Measurements from ENCODE around the gene PLXNA4. TPM values are rescaled to one million over a fixed set of nuclear protein-coding genes. Genes with fewer than 3 reads are reported as not detected.

The PLXNA4 gene
- total RNA-seq, 1 experiment from 2014 or later, result 0.81 TPM

DNA sequence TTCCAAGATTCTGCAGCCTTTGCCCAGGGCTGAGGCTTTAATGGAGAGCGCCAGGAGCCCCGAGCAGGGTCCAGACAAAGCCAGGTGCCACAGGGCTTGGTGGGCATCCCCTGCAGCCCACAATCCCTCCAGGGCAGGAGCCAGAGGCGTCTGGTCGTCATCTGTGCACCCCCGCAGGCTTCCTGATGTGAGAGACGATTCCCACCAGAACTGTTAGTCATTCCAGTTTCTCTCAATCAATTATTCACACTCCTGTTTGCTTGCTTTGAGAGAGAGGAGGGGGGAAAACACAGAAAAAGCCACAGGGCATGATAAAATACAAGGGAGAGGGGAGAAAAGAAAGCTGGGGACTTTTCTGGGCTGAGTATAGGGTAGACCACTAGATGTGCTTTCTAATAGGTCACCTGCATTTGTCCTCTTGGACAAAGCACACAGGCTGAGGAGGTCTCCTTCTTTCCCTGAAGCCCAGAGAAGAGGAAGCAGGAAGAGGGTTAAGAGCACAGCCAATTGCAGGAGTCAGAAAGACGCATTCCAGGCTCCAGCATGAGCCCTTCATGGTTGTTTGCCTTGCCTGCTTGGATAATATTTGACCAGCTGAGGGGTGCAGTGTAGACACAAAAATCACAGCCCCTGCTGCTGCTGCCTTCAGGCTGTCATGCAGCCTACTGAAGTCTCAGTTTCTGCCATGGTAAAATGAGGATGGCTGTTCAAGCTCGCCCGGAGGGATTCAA is 194.4 kb downstream of the PLXNA4 start (continued):
- no peak for TF ChIP-seq ZNF671 (CRISPR knock-in tag; IDR thresholded peaks at IDR 0.05)
- TF ChIP-seq JAZF1 (CRISPR knock-in tag; IDR thresholded peaks at IDR 0.05), result no peak
- no peak for TF ChIP-seq NFATC4 (CRISPR knock-in tag; IDR thresholded peaks at IDR 0.05)
- TF ChIP-seq, protein P1, sequence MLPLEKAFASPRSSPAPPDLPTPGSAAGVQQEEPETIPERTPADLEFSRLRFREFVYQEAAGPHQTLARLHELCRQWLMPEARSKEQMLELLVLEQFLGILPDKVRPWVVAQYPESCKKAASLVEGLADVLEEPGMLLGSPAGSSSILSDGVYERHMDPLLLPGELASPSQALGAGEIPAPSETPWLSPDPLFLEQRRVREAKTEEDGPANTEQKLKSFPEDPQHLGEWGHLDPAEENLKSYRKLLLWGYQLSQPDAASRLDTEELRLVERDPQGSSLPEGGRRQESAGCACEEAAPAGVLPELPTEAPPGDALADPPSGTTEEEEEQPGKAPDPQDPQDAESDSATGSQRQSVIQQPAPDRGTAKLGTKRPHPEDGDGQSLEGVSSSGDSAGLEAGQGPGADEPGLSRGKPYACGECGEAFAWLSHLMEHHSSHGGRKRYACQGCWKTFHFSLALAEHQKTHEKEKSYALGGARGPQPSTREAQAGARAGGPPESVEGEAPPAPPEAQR (CRISPR knock-in tag; IDR thresholded peaks at IDR 0.05), result no peak
- no peak for TF ChIP-seq PRRX2 (CRISPR knock-in tag; IDR thresholded peaks at IDR 0.05)
- TF ChIP-seq, protein P2, sequence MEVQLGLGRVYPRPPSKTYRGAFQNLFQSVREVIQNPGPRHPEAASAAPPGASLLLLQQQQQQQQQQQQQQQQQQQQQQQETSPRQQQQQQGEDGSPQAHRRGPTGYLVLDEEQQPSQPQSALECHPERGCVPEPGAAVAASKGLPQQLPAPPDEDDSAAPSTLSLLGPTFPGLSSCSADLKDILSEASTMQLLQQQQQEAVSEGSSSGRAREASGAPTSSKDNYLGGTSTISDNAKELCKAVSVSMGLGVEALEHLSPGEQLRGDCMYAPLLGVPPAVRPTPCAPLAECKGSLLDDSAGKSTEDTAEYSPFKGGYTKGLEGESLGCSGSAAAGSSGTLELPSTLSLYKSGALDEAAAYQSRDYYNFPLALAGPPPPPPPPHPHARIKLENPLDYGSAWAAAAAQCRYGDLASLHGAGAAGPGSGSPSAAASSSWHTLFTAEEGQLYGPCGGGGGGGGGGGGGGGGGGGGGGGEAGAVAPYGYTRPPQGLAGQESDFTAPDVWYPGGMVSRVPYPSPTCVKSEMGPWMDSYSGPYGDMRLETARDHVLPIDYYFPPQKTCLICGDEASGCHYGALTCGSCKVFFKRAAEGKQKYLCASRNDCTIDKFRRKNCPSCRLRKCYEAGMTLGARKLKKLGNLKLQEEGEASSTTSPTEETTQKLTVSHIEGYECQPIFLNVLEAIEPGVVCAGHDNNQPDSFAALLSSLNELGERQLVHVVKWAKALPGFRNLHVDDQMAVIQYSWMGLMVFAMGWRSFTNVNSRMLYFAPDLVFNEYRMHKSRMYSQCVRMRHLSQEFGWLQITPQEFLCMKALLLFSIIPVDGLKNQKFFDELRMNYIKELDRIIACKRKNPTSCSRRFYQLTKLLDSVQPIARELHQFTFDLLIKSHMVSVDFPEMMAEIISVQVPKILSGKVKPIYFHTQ (CRISPR knock-in tag; IDR thresholded peaks at IDR 0.05), result no peak
- no peak for TF ChIP-seq IRF2 (CRISPR knock-in tag; IDR thresholded peaks at IDR 0.05; ENCODE audit: borderline replicate concordance, low read depth)
- no peak for TF ChIP-seq JUN (CRISPR knock-in tag; IDR thresholded peaks at IDR 0.05)

DNA sequence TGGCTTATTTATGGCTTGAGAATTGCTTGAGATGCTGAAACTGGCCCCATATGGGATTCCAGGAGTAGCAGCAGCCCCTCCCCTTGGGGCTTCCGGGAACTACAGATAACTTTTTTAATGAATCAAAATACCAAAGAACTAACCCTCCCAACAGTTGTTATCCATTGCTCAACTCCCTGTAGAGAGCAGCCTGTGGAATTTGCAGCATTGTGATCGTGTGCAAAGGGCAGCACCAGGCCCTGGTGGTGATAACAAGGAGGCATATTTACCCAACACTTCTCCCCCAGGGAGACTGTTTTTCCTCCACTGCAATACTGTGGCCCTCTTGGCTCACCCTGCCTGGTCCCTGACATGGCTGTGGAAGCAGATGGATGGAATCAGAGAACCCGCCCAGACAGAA is 196.2 kb downstream of the PLXNA4 start:
- CTCF ChIA-PET, result no interaction called here
- Mint-ChIP-seq H3K4me1 (peaks cover 25% of the 10 kb centered on the region), H3K27ac (no peak overlapping the region; the same call in 1 of the 2 replicates), H3K9me3 (0 out of 2 replicates have a peak, but pooled peaks cover 4% of the 10 kb centered on the region), H3K36me3 (no peaks in the 10 kb centered on the region), H3K27me3 (ENCODE audit: low read depth) (peaks cover 4% of the 10 kb centered on the region), H3K4me3 (no peak overlapping the region)
- TF ChIP-seq ZNF423 (CRISPR knock-in tag; IDR thresholded peaks at IDR 0.05) (no peak), CBFB (CRISPR knock-in tag; IDR thresholded peaks at IDR 0.05; ENCODE audit: low read depth) (no peak)
- TF ChIP-seq, protein P3, sequence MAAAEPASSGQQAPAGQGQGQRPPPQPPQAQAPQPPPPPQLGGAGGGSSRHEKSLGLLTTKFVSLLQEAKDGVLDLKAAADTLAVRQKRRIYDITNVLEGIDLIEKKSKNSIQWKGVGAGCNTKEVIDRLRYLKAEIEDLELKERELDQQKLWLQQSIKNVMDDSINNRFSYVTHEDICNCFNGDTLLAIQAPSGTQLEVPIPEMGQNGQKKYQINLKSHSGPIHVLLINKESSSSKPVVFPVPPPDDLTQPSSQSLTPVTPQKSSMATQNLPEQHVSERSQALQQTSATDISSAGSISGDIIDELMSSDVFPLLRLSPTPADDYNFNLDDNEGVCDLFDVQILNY (CRISPR knock-in tag; IDR thresholded peaks at IDR 0.05), result no peak
- POLR2A ChIA-PET, result no interaction called here
- ATAC-seq (peak; percentile 76), DNase-seq (ENCODE audit: low spot score) (no peak)

DNA sequence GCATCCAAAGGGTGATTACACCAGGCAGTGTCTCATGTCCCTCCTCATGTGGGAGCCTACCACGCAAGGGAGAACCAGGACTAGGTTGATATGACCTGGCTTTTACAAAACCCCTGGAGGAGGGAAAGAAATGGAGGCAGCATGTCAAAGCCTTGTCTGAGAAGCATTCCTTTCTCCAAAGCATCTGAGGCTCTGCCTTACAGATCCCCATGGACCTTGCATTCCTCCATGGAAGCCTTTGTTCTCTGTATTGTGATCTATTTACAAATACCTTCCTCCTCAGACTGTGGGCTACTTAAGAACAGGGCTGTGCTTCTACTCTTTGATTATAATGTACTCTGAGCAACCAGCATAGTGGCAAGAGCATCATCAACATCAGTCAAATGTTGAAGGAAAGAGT is 197.0 kb downstream of the PLXNA4 start:
- H3K27me3 Mint-ChIP-seq (ENCODE audit: low read depth), result peaks cover 7% of the 10 kb centered on the region
- POLR2A ChIA-PET, result no interaction called here

GRCh38 chr7:132377703-132378584 is 198.3 kb downstream of the PLXNA4 start:
- Mint-ChIP-seq H3K27me3 (ENCODE audit: low read depth) (peaks cover 5% of the 10 kb centered on the region), H3K9me3 (0 out of 2 replicates have a peak, but pooled peaks cover 4% of the 10 kb centered on the region), H3K36me3 (no peaks in the 10 kb centered on the region), H3K27ac (no peak overlapping the region), H3K4me3 (no peak overlapping the region), H3K4me1 (peaks cover 30% of the 10 kb centered on the region)
- DNase-seq (ENCODE audit: low spot score) (no peak), ATAC-seq (no peak)
- ChIA-PET CTCF (no interaction called here), POLR2A (no interaction called here)
- TF ChIP-seq, protein P4, sequence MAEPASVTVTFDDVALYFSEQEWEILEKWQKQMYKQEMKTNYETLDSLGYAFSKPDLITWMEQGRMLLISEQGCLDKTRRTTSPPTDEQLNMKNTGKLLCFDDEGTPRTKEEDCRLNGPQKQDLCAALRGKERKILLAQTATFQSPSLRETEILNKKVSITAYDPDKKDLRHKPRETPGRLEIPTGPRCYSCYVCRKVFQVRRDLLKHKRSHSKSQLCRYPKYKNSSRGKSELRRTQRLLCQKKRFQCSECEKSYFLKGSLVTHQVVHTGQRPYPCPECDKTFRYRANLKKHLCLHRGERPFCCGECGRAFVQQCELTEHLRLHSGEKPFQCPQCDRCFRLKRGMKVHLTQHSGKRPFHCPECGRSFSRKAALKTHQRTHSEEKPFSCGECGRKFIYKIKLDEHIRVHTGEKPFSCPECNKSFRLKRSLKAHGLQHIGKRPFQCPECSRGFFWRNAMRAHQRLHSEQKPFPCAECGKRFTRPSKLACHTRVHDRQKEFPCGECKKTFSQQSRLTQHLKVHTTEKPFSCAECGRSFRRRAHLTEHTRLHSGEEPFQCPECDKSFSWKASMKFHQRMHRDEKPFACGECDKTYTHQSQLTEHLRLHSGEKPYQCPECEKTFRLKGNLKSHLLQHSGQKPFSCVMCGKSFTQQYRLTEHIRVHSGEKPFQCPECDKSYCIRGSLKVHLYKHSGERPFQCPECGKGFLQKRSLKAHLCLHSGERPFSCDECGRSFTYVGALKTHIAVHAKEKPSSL (CRISPR knock-in tag; conservative IDR thresholded peaks at IDR 0.05), result no peak
- TF ChIP-seq, protein P5, sequence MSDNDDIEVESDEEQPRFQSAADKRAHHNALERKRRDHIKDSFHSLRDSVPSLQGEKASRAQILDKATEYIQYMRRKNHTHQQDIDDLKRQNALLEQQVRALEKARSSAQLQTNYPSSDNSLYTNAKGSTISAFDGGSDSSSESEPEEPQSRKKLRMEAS (CRISPR knock-in tag; IDR thresholded peaks at IDR 0.05), result no peak
- no peak for TF ChIP-seq CBFB (CRISPR knock-in tag; IDR thresholded peaks at IDR 0.05; ENCODE audit: low read depth)
- TF ChIP-seq HMGA2 (CRISPR knock-in tag; IDR thresholded peaks at IDR 0.05), result no peak
- no peak for TF ChIP-seq ZNF263 (CRISPR knock-in tag; IDR thresholded peaks at IDR 0.05; ENCODE audit: low read depth)
- TF ChIP-seq, protein P6, sequence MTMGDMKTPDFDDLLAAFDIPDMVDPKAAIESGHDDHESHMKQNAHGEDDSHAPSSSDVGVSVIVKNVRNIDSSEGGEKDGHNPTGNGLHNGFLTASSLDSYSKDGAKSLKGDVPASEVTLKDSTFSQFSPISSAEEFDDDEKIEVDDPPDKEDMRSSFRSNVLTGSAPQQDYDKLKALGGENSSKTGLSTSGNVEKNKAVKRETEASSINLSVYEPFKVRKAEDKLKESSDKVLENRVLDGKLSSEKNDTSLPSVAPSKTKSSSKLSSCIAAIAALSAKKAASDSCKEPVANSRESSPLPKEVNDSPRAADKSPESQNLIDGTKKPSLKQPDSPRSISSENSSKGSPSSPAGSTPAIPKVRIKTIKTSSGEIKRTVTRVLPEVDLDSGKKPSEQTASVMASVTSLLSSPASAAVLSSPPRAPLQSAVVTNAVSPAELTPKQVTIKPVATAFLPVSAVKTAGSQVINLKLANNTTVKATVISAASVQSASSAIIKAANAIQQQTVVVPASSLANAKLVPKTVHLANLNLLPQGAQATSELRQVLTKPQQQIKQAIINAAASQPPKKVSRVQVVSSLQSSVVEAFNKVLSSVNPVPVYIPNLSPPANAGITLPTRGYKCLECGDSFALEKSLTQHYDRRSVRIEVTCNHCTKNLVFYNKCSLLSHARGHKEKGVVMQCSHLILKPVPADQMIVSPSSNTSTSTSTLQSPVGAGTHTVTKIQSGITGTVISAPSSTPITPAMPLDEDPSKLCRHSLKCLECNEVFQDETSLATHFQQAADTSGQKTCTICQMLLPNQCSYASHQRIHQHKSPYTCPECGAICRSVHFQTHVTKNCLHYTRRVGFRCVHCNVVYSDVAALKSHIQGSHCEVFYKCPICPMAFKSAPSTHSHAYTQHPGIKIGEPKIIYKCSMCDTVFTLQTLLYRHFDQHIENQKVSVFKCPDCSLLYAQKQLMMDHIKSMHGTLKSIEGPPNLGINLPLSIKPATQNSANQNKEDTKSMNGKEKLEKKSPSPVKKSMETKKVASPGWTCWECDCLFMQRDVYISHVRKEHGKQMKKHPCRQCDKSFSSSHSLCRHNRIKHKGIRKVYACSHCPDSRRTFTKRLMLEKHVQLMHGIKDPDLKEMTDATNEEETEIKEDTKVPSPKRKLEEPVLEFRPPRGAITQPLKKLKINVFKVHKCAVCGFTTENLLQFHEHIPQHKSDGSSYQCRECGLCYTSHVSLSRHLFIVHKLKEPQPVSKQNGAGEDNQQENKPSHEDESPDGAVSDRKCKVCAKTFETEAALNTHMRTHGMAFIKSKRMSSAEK (CRISPR knock-in tag; IDR thresholded peaks at IDR 0.05; ENCODE audit: borderline replicate concordance), result no peak

More for the DNA sequence above, 197.0 kb downstream of the PLXNA4 start:
- Mint-ChIP-seq H3K4me1 (peaks cover 25% of the 10 kb centered on the region), H3K4me3 (no peak overlapping the region), H3K36me3 (no peaks in the 10 kb centered on the region), H3K27ac (no peak overlapping the region), H3K9me3 (0 out of 2 replicates have a peak, but pooled peaks cover 4% of the 10 kb centered on the region)
- CTCF ChIA-PET, result no interaction called here
- DNase-seq (ENCODE audit: low spot score) (no peak), ATAC-seq (peak; percentile 72)
- no peak for TF ChIP-seq NFATC4 (CRISPR knock-in tag; IDR thresholded peaks at IDR 0.05)

All from WTC11 (cell line).